ENCODE data around the gene FGD5.

The FGD5 gene

DNA sequence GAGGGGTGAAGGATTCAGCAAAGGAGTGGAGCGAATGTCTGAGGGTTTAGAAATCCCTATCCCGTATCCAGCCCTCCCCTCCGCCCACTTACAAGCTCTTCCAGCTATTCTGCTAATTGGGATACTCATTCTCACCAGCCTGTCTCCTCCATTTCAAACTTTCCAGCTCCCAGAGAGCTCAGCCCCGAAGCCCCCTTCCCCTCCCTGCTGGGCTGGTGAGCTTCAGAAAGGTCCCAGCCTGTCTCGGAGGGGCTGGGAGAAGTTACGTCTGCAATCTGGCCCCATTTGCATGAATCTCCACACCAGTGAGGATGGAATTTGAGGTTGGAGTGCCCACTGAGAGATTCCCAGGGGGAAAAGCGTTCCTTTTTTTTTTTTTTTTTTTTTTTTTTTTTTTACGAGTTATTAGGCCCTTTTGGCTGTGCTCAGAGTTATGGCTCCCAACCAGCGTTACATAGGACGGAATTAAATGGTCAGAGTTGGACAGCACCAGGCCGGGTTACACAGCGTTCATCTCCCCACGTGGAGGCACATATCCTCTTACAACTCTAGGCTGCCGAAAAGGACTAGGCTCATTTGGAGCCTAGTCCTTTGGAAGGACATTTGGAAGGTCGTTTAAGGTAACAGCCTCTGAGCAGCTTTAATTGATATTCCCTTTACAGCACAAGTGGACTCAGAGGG, 34.6 kb downstream of the FGD5 start:
- no peak for FAIRE-seq

DNA sequence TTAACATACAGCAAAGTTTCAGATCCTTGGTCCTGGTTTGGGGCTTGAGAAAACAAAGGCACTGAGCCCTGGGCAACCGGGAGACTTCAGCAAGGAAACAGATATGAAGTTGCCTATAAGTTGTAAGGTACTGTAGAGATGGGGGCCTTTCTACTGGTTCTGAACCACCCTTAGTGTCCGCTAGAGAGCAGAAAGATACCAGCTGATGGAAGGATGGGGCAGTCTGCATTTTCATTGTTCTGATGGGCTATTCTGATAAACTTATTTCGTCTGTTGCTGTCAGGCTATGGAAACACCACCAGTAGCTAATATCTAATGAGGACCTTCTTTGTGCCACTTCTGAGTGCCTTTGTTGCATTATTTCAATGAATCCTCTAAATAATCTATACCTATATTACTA, 38.7 kb downstream of the FGD5 start:
- FAIRE-seq, result no peak

- no peak for FAIRE-seq
Measured at GRCh38 chr3:14858105-14858504, 39.3 kb downstream of the FGD5 start.

GRCh38 chr3:14859880-14860279, 41.1 kb downstream of the FGD5 start:
- FAIRE-seq, result no peak

GRCh38 chr3:14861031-14861430, 42.3 kb downstream of the FGD5 start:
- FAIRE-seq, result no peak

DNA sequence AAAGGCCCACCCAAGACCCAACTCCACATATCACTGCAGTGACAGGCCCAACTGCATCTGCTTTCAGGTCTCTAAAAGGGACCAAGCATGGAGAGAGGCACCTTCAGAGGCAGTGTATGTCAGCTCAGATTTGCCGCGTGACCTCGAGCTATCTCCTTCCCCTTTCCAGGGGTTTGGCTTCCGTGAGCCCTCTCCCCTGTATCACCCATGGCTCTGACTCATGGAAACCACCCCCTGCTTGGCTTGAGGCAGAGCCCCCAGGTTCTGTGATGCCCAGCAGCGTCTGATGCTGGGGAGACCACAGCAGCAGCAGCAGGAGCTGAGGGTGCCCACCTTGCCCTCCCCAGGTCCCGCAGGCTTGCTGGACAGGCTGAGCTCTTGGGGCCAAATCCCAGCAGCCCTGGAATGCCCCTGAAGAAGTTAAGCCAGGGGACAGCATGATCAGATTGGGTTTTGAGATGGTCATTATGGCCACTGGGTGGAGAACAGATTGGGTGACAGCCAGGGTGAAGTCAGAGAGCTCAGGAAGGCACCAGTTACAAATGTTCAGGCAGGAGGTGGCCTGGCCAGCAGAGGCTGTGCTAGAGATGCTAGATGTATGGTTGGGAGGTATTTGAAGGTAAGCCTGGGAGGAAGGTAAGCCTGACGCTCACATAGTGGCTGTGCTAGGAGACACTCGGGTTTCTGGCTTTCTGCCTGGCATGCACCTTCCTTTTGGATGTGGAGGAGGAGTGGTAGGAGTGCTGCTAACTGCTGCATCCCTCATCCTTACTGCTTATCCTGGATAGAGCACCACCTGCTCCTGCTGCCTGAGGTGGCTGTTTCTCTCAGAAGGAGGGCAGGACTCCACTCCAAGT, 42.9 kb downstream of the FGD5 start:
- FAIRE-seq, result no peak

DNA sequence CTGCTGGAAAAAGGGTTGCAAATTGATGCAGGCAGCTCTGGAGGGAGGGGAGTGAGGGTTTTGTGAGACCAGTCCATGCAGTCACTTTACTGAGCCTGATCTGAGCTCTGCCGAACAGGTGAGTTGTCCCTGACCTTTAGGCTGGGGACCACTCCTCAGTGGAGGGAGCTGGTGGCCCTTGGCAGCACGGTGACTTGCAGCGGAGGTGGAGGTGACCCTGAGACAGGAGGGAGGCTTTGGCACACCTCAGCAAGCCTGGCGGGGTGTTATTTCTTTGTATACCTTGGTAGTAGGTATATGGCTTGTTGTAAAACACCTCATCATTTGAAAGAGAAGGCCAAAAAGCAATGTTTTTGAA, 43.5 kb downstream of the FGD5 start:
- no peak for FAIRE-seq

- FAIRE-seq, result no peak
Measured at GRCh38 chr3:14862661-14863230, 44.0 kb downstream of the FGD5 start.

DNA sequence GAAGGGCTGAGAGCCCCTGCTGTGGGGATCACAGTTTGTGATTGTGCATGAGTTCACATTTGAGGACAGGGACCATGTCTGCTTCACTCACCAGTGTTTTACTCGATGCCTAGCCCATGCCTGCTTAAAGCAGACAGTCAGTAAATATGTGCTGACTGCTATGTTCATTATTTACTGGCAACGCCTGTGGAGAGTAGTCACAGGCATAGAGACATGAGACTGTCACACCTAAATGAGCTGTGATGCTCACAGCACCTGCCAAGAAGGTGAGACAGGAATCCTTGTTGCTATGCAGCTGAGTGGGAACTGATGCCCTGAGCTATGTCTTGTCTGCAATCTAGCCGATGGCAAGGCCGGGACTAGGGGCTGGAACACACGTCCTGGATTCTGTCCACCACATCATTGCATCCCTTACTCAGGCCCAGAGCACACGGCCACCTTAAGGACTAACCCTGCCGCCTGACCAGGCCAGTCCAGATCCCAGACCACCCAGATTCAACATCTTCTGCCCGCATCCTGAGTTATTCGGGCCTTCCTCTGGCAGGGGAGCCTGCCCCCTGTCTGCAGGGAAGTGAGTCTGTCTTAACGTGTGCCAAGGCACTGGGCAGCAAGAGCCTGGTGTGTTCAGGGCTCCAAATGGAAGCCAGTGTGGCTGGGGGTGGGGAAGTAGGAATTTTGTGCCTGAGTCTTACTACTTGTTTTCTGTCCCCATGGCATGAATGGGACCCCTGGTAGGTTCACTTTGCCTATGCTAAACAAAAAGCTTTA, 44.8 kb downstream of the FGD5 start:
- no peak for FAIRE-seq

DNA sequence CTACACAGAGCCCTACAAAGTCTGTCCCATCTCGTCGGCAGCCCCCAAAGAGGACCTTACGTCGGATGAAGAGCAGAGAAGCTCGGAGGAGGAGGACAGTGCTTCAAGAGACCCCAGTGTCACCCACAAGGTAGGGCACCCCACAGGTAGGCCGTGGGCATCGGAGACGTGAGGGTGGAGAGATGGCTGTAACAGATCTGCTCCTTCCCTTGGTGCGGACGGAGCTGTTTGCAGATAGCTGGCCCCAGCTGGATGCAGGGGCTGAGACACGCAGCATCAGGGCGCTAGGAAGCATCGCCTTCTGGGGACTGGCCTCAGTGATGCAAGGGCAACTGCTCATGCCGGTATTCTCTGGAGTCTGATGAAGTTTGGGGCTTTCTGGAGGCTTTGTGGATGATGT, 45.4 kb downstream of the FGD5 start:
- no peak for FAIRE-seq

- FAIRE-seq, result no peak
Measured at GRCh38 chr3:14866627-14867026, 47.9 kb downstream of the FGD5 start.

DNA sequence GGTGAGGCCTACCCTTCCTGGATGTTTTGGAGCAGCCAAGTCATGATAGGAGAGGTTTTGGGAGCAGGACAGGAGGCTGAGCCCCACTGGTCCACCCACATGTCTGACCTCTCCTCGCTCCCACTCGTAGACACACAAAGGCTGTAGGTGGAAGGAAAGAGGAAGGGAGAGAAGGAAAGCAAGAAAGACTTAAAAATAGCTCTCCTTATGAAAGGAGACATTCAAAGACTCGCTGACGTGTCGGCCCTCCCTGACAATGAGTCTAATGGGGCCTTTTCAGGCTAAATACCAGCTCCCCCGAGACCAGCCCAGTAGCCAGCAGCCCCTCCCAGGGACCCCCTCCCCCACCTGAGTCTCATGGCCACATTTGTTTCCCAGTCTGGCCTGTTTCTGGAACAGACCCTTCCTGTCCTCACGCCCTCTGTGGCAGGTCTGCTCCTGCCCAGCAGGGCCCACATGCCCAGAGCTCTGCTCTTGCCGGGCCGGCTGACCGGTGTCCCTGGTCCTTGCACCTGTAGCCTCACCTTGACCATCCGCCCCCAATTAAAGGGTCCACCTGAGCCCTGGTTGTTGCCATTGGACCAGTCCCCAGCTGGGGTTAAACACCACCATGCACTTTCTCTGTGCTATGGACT, 49.3 kb downstream of the FGD5 start:
- no peak for FAIRE-seq

- FAIRE-seq, result no peak
Measured at GRCh38 chr3:14869917-14870782, 51.4 kb downstream of the FGD5 start.

DNA sequence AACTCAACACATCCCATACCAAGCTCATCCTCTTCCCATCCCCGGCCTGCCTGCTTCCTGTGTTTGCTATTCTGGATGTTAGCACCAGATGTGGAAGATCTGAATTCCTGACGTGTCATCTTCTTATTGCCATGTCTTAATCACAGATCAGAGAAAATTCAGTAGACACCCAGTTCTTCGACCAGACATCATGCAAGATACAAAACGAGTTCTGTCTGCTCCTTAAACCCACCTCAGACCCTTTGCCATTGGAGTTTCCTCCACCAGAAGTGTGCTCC, 52.0 kb downstream of the FGD5 start:
- FAIRE-seq, result no peak

DNA sequence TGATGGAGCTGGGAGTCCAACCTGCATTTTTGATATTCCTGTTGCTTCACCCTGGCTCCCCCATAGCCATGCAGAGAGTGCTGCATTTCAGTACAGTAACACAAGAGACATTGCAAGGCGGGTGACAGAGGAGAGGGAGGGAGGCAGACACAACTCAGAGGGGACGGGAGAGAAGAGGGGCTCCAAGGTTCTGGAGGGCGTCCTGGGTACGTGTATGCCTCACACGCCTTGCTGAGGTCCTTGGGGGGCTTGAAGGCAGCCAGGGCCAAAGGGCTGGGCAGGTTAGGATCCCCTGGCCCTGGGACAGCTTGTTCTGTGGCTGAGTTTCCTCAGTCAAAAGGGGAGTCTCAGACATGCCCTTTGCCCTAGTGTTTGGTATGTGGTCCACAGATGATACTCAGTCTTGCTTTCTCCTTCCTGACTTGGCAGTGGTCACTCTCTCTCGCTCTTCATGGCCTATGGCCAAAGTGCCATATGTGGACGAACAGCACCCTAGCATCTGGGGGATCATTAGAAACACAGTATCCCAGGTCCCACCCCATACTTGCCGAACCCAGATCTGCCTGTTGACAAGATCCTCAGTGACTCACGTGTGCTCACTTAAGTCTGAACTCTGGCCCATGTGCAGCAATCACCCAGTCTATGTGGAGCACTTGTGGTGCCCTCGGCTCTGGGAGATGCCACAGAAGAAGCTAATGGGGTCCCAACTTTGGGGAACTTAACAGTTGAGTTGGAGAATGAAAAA, 52.9 kb downstream of the FGD5 start:
- no peak for FAIRE-seq

DNA sequence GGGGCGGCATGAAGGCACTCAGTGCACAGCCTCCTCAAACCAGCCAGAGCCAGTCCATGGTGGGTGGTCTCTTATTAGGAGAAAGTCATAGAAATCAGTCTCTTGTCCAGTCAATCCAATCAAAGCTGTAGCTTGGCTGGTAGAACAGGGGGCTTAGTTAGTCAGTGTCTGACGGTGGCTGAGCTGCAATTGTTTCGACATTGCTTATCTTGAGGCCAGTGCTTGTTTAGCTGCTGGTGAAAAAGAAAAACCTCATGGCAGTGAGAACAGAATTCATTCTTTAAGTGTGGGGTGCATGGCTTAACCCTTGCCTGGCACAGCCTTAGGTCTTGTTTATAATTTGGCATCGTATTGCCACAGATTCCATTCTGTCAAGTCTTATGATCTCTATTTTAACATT, 53.9 kb downstream of the FGD5 start:
- FAIRE-seq, result no peak

- no peak for FAIRE-seq
Measured at GRCh38 chr3:14874784-14875183, 56.0 kb downstream of the FGD5 start.

DNA sequence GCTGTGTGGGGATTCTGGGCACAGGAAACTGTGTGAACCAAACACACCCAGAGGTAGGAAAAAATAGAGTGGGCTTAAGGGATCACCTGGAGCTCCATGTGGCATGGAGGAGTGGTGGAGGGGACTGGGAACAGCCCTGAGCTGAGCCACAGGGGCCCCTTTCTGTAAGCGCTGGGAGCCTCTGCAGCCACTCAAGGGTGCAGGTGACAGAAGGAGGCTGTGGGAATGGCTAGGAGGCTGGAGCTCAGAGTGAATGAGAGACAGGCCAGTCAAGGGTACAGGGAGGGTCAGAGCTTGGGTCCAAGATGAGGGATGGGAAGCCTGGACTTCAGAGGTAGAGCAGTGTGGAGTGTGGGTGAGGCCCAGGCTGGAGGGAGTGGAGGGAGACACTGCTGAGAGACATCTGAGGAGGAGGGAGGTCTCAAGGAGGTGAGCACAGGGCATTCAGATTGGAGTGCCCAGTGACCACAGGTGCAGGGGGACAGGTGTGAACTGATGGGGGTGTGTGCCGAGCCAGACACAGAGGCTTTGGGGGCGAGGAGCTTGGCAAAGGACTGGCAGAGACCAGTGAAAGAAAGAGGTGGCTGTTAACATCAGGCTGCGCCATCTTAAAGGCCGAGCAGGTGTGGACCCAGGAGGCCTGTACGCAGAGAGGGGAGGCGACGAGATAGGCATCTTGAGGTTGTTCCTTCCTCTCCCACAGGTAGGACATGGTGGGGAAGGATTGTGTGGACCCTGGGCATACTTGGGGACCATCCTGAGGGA, 56.8 kb downstream of the FGD5 start:
- no peak for FAIRE-seq

GRCh38 chr3:14876921-14877333, 58.2 kb downstream of the FGD5 start:
- FAIRE-seq, result no peak

- no peak for FAIRE-seq
Measured at GRCh38 chr3:14877469-14877868, 58.7 kb downstream of the FGD5 start.
